Neuron (in vitro differentiated cells): ENCODE results near the gene TAPBP.
"Not testable (repeated sequence)": the region's sequence is repeated elsewhere in the genome, so short reads cannot be mapped to it uniquely, and the experiment has no call there.

Experiments used
- H2AFZ ChIP-seq: one replicate; pipeline ENCODE4 v1.6.1; 2013; ENCODE audit warnings: low read depth, mild to moderate bottlenecking, inconsistent platforms, low read length, moderate library complexity
- H3K27me3 ChIP-seq: one replicate; pipeline ENCODE4 v1.6.1; 2013; ENCODE audit warnings: low read length; ENCODE audit not compliant: insufficient read depth
- H3K36me3 ChIP-seq: one replicate; pipeline ENCODE4 v1.6.1; 2013; ENCODE audit warnings: low read length; ENCODE audit not compliant: insufficient read depth
- H3K4me1 ChIP-seq: one replicate; pipeline ENCODE4 v1.6.1; 2013; ENCODE audit warnings: low read length; ENCODE audit not compliant: insufficient read depth
- H3K4me3 ChIP-seq: 2 replicates; pipeline ENCODE4 v1.5.1; 2013; ENCODE audit warnings: mild to moderate bottlenecking, low read length, moderate library complexity
- H3K9me3 ChIP-seq: one replicate; pipeline ENCODE4 v1.6.1; 2013; ENCODE audit warnings: low read length

The TAPBP gene

DNA sequence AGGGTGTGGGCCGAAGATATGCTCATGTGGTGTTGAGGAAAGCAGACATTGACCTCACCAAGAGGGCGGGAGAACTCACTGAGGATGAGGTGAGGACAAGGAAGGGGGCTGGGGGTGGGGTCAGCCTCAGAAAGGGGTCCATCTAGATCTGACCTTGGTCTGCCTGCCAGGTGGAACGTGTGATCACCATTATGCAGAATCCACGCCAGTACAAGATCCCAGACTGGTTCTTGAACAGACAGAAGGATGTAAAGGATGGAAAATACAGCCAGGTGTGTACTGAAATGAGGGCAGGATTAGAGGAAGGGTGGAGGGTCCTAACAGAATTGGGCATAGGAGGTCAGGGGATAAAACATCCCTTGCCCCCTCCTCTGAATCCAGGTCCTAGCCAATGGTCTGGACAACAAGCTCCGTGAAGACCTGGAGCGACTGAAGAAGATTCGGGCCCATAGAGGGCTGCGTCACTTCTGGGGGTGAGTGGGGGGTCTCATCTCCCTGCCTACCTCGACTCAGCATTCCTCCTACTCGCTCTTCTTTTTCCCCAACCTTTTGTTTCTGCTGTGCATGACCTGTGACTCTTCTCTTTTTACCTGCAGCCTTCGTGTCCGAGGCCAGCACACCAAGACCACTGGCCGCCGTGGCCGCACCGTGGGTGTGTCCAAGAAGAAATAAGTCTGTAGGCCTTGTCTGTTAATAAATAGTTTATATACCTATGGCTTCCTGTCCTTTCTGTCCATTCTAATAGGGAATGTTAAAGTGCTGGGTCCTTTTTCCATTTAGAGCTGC, 37.9 kb downstream of the TAPBP start:
- peak overlapping the region; percentile 40 for H3K4me3 ChIP-seq
- peaks cover 44% of the 10 kb centered on the region for H3K4me1 ChIP-seq
- not testable (repeated sequence) for H3K9me3 ChIP-seq, H2AFZ ChIP-seq, H3K27me3 ChIP-seq
- H3K36me3 ChIP-seq = peaks cover 46% of the 10 kb centered on the region

DNA sequence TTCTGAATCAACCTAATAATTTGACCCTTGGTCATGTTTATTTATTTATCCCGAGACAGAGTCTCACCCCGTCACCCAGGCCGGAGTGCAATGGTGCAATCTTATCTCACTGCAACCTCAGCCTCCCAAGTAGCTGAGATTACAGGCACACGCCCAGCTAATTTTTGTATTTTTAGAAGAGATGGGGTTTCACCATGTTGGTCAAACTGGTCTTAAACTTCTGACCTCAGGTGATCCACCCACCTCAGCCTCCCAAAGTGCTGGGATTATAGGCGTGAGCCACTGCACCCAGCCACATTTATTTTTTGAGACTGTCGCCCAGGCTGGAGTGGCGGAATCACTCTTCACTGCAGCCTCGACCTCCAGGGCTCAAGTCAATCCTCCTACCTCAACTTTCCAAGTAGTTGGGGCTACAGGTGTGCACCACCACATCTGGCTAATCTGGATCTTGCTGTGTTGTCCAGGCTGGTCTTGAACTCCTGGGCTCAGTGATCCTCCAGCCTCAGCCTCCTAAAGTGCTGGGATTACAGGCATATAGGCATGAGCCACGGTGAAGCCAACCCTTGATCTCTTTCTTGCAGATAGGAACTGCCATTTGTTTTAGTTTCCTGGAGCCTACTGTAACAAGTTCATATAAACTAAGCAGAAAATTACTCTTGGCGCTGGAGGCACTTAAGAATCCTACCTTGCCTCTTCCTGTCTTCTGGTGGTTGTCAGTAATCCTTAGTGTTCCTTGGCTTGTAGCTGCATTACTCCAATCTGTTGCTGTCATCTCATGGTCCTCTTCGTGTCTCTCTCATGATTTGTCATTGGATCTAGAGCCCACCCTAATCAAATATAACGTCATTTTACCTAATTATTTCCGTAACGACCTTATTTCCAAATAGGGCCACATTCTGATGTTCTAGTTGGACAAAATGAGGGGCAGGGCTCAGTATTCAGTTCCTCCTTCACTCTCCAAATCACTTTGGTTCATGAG, 39.7 kb downstream of the TAPBP start:
- Histone ChIP-seq H2AFZ (no peak overlapping the region), H3K27me3 (no peaks in the 10 kb centered on the region), H3K9me3 (no peaks in the 10 kb centered on the region), H3K4me3 (no peak overlapping the region), H3K4me1 (peaks cover 47% of the 10 kb centered on the region), H3K36me3 (peaks cover 41% of the 10 kb centered on the region)

DNA sequence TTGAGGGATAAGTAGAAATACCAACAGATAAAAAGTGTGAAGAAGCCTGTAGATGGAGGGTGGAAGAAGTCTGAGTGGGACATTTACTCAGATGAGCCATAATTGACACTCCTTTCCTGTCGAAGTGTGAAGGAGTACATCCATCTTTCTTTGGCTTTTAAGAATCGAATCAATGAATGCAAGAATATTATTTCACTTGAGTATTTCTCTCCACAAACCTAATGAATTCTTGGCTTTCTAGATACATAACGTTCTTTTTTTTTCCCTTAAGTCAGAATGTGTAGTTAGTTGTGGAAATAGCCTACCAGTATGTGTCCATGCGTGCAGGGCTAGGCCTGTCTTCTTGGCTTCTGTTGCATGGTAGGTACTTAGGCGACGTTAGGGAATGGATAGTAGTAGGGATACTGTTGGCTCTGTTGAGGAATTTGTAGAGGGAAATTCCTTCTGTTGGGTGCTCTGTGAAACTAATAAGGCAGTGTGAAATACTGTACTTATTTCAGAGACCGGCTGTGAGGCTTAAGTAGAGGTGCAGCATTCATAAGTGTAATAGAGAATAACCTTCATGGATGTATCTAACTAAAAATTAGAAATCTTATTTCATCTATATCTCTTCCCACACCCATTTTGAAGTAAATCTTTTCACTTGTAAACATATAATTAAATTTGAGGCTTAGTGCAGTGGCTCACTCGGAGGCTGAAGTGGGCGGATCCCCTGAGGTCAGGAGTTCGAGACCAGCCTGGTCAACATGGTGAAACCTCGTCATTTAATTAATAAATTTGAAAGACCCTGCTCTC, 40.6 kb downstream of the TAPBP start:
- Histone ChIP-seq H3K4me1 (peaks cover 47% of the 10 kb centered on the region), H3K9me3 (no peaks in the 10 kb centered on the region), H3K27me3 (no peaks in the 10 kb centered on the region), H3K4me3 (peak overlapping the region; percentile 91), H2AFZ (no peak overlapping the region), H3K36me3 (peaks cover 49% of the 10 kb centered on the region)

DNA sequence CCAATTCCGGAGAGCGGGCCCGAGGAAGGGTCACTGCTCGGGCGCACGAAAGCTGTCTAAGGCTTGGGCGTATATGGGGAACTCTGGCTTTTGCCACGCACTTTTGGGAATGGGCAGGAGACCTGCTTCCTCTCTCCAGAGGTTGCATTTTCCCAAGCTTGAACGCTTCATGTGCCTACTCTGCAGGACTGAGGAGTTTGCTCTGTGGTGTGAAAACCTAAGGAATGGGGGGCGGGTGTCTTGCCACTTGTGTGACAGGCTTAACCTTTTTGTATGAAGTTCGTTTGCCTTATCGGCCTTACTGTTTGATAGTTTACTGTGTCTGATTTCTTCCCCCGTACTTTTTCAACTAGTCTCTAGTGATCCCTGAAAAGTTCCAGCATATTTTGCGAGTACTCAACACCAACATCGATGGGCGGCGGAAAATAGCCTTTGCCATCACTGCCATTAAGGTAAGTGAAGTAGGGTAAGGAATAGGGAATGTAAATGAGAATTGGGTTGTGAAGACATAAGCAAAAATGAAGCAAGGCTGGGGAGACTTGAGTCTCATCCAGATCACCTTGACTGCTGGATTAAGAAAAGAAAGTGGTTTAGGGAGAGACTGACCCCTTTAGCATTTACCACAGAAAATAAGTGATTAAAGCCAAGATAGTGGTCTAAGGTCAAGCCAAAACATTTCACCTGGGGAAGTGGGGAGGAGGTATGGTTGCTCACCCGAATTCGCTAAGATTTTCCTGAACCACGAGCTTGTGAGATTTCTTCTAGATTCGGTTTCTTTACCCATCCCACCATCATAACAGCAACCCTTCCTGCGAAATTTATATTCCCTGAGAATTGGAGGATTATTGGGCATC, 41.4 kb downstream of the TAPBP start:
- Histone ChIP-seq H3K36me3 (peaks cover 58% of the 10 kb centered on the region), H3K4me1 (peaks cover 47% of the 10 kb centered on the region), H3K4me3 (peak overlapping the region; percentile 91), H3K27me3 (no peaks in the 10 kb centered on the region), H3K9me3 (no peaks in the 10 kb centered on the region), H2AFZ (no peak overlapping the region)

DNA sequence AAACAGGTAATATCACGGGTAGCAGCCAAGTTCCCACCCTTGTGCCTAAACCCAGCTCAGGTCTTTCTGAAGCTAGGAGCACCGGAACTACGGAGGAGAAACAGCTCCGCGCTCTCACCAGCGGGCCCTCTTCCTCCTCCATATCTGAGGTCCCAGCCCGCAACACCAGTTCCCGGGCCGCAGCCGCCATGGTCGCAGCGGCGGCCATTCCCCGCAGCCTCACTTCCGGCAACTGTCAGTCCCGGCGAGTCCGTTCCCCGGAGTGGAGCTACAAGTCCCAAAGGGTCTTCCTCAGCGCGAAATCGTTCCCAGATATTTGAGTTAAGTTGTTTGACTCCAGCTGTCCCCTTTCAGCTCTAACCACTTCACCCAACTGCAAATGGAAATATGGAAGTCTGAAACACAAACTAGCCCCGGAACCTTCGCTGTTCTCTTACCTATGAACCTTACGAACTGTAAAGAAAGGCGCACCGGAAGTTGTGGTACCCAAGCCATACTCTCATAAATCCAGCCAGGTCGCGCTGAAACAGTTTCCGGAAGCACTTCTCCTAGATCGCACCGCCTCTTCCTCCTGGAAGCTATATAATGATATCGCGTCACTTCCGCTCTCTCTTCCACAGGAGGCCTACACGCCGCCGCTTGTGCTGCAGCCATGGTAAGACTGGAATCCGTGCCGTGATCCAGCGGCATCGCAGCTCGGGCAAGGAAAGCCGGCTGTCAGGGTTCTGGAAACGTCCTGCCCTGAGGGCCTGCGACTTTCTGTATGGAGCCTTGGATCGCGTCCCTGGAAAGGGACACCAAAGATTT, 42.2 kb downstream of the TAPBP start, which contains the start of the genes RPS18 and VPS52:
Gene RPS18, plus strand, starts transcription at position 608 of the 807 bp plus-strand sequence. Its CDS starts 45 bp downstream, at position 653.
Gene VPS52, minus strand, starts transcription at position 409 of the 807 bp plus-strand sequence. Its CDS starts 201 bp downstream, at position 208.
- Histone ChIP-seq H3K36me3 (peaks cover 66% of the 10 kb centered on the region), H3K4me1 (peaks cover 44% of the 10 kb centered on the region), H3K9me3 (no peaks in the 10 kb centered on the region), H2AFZ (peak within 1 kb of the TSS; percentile 93), H3K27me3 (no peaks in the 10 kb centered on the region), H3K4me3 (peak within 1 kb of the TSS; percentile 91)

DNA sequence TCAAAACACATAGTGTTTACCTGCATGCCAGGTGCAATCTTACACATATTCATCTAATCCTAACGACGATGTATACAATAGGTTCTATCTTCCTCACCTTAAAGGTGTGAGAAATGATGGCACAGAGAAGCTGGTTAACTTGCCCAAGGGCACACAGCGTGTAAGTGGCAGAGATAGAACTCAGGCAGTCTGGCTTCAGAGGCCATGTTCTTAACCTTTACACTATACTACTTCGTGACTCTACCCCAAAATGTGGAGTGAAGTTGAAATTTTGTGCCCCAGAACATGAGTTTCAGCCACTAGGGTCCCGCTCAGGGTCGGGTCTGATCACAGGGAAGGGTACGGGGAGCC, 42.8 kb downstream of the TAPBP start:
- H2AFZ ChIP-seq = peak overlapping the region; percentile 93
- H3K4me1 ChIP-seq = peaks cover 39% of the 10 kb centered on the region
- H3K27me3 ChIP-seq = no peaks in the 10 kb centered on the region
- peaks cover 66% of the 10 kb centered on the region for H3K36me3 ChIP-seq
- H3K4me3 ChIP-seq = peak overlapping the region; percentile 91
- no peaks in the 10 kb centered on the region for H3K9me3 ChIP-seq

DNA sequence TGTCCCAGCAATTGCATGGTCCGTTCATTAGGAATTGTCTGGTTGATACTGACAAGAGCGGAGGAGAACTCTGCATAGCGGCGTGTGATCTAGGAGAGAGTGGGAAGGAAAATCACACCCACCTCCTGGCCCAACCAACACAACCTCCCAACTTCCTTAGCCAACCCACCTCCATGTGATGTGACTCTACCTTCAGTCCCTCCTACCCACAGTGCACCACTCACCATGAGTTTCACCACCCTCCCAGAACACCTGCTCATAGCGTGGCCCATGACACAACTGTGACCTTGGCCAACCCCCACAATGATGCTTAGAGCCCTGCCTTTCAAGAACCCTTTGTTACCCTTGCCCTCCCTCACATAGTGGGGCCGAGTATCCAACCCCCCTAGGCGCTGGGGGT, 49.9 kb downstream of the TAPBP start:
- H3K4me1 ChIP-seq = no peaks in the 10 kb centered on the region
- no peaks in the 10 kb centered on the region for H3K9me3 ChIP-seq
- H2AFZ ChIP-seq = no peak overlapping the region
- H3K36me3 ChIP-seq = peaks cover 73% of the 10 kb centered on the region
- no peak overlapping the region for H3K4me3 ChIP-seq
- H3K27me3 ChIP-seq = no peaks in the 10 kb centered on the region

DNA sequence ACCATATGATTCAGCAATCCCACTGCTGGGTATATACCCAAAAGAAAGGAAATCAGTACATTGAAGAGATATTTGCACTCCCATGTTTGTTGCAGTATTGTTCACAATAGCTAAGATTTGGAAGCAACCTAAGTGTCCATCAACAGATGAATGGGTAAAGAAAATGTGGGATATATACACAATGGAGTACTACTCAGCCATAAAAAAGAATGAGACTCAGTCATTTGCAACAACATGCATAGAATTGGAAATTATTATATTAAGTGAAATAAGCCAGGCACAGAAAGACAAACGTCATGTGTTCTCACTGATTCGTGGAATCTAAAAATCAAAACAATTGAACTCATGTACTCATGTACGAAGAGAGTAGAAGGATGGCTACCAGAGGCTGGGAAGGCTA, 51.4 kb downstream of the TAPBP start:
- not testable (repeated sequence) for H2AFZ ChIP-seq, H3K9me3 ChIP-seq, H3K4me3 ChIP-seq, H3K4me1 ChIP-seq, H3K27me3 ChIP-seq
- H3K36me3 ChIP-seq = peaks cover 68% of the 10 kb centered on the region

DNA sequence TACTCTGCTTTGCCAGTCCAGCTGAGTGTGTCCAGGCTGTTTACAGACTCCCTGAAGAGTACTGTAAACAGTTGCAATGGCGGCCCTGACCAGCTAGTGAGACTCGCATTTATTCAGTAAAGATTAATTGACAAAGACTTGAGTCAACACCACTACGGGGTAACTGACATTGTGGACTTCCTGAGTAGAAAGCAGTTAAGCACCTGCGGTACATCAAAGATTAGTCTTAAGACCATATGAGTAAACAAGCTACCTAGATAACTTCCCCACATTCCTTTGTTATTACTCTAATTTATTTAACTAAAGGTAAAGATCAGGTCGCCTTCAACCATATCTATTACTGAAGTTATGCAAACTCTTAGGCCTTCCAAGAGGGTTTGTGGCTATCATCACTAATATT, 54.8 kb downstream of the TAPBP start:
- Histone ChIP-seq H2AFZ (no peak overlapping the region), H3K4me1 (no peaks in the 10 kb centered on the region), H3K4me3 (no peak overlapping the region), H3K36me3 (peaks cover 49% of the 10 kb centered on the region), H3K9me3 (peaks cover 6% of the 10 kb centered on the region), H3K27me3 (no peaks in the 10 kb centered on the region)

DNA sequence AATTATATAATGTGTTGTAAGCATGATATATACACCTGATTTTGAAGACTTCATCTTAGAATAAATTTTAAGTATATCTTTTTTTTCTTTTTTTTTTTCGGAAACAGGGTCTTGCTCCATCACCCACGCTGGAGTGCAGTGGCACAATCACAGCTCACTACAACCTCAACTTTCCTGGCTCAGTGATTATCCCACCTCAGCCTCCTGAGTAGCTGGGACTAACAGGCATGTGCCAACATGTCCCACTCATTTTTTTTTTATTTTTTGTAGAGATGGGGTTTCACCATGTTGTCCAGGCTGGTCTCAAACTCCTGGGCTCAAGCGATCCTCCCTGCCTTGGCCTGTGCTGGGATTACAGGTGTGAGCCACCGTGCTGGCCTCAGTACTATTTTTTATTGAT, 59.3 kb downstream of the TAPBP start:
- H2AFZ ChIP-seq = no peak overlapping the region
- H3K4me1 ChIP-seq = peaks cover 8% of the 10 kb centered on the region
- no peaks in the 10 kb centered on the region for H3K27me3 ChIP-seq
- H3K36me3 ChIP-seq = peaks cover 32% of the 10 kb centered on the region
- H3K9me3 ChIP-seq = peaks cover 6% of the 10 kb centered on the region
- no peak overlapping the region for H3K4me3 ChIP-seq

DNA sequence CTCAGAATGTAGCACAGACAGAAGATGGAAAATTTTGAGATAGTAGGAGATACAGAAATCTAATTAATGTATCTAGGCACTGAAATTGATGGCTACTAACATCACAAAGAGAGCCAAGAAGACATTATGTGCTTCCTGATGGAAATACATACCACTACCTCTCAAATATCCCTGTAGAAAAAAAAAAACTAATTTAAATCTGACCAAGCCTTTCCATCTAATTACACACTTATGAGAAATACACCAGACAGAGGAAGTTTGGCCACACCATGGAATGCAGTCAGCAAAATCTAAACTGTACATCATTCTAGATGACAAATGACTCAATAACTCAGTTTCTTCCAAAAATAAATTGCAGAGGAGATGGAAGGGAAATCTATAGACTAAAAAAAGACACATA, 61.1 kb downstream of the TAPBP start:
- Histone ChIP-seq H3K9me3 (peaks cover 5% of the 10 kb centered on the region), H3K4me3 (no peak overlapping the region), H2AFZ (no peak overlapping the region), H3K27me3 (no peaks in the 10 kb centered on the region), H3K4me1 (peaks cover 21% of the 10 kb centered on the region), H3K36me3 (peaks cover 23% of the 10 kb centered on the region)
